T-helper 22 cell (primary cell): Measurements from ENCODE around the gene CAMK2N1.

Source experiments
- DNase-seq: peaks from one replicate; pipeline ENCODE4 v3.0.0-alpha.2; 2020; ENCODE audit warnings: low read depth

Gene CAMK2N1

DNA sequence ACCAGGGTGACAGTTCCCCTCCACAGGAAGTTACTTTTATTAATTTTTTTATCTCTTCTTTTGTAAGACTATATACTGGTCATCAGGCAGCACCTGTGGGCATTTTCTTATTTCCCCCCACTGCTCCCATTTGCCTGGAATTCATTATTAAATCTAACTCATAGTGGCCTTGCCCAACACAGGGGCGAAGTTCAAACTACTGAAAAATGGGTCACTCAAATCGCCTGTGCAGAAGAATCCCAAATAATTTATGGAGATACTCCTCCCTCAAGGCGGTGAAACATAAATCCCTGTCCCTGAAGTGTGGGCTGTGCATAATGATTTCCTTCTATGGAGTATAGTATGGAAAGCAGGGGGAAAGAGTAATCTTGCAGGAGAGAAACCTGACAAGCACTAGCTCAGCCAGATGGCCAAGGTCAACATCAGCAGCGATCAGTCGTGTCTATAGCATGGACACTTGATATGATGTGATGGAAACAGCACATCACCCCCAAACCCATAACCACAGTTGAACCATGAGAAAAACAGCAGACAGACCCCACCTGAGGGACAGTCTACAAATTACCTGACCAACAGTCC is 7.9 kb downstream of the CAMK2N1 start:
- DNase-seq = no peak

DNA sequence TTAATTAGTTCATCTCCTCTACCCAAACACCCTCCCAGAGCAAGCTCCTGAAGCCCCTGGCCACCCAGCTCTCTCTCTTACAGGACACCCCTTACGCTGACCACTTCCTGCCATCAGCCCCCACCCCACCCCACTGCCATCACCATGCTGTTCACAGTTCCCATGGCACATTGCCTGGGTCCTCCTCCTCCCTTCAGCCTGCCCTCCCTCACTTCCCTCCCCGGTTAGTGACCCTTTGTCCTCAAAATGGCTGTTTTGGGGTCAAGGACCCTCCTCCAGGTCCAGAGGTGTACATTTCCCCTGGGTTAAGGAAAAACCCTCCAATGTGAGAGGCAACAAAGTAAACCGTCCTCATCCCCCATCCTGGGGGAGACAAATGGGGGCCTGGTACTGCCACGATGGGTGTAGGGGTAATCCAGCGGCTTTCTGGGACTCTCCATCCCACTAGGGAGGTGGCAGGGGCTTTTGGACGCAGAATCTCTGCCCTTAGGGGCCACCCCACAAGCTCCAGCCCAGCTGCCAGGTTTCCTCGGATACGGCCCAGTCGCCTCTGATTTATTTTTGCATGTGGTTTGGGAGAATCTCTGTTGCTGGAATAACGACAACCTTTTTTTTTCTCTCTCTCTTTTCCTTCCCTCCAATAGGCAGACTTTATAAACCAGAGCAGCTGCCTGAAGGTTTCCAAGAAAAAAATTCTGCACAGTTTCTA is 8.5 kb downstream of the CAMK2N1 start:
- no peak for DNase-seq

DNA sequence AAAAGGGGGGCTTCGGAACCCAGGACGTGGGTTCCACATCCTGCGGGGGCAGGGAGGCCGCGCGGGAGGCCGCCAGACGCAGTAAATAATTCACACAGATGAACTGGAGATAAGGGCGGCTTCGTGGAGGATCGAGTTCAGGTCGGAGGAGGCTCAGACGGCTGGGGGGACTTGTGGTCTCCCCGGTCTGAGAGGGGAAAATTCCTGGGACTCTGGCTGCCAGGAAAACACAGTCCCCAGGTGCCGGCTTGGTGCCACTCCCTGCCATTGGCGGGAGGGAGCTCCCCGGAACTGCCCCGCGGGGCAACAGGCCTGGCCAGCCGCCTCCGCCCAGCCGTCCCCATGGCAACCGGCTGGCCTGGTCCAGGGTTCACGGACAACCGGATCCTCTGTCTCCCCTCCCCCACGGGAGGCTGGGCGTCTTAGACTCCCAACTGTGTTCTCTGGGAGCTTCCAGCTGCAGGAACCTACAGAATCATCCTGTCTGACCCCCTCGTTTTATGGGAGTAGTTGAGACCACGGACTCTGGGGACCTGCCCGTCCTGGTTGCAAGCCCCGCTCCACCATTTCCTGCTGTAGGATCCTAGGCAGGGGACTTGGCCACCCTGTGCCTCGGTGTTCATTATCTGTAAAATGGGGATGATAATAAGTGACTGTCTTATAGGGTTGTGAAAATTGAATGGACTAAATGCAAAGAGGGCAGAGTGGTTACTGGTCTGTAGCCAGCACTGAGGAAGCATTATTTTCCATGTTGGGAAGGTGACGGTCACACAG is 9.6 kb downstream of the CAMK2N1 start:
- no peak for DNase-seq

DNA sequence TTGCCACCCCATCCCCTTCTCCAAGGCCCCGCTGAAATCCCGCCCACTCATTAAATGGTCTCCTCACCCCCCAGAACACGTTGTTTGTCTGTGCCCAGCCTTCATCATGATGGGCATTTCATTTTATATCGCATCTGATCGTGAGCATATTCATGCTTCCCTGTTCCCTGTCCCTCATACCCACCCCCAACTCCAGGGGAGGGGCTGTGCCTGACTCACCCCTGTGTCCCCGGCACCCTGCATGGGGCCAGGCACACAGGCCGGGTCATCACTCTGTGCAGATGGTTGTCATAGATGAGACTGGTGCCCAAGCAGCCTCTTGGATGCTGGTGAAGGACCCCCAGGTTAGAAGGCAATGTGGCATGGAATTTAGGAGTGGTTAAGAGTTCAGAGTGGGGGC is 11.0 kb downstream of the CAMK2N1 start:
- DNase-seq = no peak

DNA sequence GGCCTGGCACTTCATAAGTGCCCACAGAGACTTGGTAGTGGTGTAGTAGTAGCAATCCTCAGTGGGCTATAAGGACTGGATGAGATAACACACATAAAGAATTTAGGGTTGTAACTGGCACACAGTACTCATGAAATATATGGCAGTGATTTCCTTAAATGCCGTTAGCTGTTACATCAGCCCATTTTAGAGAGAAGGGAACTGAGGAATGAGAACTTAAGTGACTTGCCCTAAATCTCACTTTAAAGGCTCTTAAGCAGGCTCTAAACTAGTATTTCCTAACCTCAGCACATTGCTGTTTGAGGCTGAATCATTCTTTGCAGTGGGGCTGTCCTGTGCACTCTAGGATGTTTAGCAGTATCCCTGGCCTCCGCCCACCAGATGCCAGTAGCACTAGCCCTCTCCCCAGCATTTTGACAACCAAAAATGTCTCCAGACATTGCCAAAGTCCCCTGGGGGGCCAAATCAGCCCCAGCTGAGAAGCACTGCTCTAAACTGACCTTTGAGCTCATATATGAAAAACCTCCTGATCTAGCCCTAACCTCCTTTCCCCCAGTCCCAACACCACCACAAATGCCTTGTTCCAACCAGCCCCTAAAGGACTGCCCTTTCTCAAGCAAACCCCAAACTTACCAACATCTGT is 11.6 kb downstream of the CAMK2N1 start:
- no peak for DNase-seq

DNA sequence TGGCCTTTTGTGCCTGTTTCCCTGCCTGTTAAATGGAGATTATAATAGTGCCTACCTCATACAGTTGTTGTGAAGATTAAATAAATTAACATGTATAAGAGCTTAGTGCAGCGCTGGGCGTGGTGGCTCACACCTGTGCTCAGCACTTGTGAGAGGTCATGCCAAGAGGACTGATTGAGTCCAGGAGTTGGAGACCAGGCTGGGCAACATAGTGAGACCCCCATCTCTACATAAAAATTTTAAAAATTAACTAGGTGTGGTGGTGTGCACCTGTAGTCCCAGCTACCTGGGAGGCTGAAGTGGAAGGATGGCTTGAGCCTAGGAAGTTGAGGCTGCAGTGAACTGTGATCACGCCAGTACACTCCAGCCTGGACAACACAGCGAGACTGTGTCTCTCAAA is 12.1 kb downstream of the CAMK2N1 start:
- DNase-seq = no peak

DNA sequence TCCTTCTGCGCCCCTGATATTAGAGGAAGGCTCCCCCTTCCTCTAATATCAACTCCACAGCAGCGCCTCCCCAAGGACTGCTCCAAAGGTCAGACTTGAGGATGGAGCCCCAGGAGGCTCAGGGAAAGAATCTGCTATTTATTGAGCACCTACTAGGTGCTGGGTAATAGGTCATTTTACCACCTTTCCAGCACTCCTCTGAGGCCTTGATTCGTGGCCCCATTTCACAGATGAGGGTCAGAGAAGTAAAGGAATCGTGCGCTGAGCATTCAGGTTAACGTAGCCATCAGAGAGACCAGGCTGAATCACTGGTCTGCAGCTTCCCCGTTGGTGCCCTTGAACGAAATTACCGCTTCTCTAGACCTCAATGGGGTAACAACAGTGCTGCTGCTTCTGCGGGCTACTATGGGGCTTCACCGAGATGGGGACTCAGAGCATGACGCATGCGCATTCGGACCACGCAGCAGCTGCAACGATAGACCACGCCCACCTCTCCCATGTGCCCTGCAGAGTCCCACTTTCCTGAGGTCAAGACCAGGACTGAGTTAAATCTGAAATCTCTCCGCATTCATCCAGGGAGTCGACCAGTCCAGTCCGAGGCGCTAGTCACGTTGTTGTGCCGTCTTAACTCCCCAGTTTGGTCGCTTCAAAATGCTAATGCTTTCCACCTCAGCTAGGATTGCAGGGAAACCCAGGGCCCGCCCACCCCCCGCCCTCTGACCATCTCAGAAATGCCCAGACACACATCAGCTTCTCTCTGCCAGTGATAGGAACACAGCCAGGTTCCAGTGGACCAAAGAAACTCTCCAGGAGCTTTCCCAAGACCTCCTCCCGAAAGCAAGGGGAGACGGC is 12.9 kb downstream of the CAMK2N1 start:
- no peak for DNase-seq

DNA sequence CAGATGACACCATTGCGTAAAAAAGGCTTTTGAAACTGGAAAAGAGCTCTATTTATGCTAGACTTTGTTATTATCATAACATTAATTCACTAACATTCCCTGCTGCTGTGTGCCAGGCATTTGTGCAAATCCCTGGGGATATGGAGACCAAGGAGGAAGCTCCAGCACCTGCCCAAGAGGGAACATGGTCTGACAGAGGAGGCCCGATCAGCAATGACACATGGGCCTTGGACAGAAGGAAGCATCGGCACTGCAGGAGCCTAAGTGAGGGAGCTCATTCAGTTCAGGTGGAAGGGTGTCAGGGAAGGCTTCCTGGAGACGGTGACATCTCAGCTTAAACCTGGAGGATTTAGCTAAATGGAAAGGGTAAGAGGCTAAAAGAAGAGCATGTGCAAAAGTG is 13.9 kb downstream of the CAMK2N1 start:
- no peak for DNase-seq

DNA sequence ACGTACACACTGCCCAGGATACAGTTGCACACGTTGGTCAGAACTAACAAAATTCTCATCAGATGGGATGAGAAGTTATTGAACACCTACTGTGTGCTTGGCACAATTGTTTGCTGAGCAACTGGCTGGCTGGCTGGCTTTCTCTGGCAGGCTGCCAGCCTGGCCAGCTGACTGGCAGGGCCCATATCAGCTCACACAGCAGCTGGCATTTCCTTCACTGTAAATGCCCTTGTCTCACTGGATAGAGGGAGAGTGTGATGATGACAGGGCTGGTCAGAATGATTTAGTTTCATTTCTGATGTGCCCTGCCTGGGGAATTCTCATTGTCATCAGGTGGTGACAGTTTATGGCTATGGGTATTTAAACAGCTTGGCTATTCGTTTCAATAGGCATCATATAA is 15.8 kb downstream of the CAMK2N1 start:
- no peak for DNase-seq

DNA sequence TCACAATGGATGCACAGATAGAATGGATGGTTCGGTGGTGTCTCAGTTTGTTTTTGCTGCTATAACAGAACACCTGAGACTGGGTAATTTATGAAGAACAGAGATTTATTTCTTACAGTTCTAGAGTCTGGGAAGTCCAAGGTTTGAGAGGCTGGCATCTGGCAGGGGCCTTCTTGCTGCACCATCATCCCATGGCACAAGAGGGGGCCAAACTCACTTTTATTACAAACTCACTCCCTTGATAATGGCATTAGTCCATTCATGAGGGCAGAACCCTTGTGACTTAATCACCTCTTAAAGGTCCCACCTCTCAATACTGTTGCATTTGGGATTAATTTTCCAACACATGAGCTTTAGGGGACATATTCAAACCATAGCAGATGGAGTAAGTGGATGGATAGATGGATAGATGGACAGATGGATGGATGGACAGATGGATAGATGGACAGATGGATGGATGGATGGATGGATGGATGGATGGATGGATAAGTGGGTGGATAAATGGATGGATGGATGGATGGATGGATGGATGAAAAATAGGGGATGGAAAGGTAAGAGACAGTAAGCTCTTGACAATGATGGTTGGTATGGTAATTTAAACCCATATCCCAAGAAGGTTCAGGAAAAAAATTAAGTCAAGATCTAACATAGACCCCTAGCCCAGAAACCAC is 16.5 kb downstream of the CAMK2N1 start:
- DNase-seq = no peak

DNA sequence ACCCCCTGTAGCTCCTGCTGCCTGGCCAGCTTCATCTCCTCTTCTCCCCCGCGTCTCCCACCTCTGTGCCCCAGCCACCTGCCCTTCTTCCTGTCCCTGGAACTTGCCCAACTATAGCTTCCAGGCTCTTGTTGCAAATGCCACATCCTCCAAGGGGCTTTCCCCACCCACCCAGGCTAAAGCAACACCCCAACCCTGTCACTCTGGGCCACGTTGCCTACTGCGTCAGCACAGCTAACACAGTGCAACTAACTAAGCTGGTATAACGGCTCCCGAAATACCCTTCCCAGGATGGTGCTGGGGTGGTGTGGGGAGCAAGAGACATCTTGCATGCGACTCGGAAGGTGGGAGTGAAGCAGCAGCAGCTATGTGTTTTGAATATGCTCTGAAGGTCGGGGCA is 19.7 kb downstream of the CAMK2N1 start:
- DNase-seq = no peak

DNA sequence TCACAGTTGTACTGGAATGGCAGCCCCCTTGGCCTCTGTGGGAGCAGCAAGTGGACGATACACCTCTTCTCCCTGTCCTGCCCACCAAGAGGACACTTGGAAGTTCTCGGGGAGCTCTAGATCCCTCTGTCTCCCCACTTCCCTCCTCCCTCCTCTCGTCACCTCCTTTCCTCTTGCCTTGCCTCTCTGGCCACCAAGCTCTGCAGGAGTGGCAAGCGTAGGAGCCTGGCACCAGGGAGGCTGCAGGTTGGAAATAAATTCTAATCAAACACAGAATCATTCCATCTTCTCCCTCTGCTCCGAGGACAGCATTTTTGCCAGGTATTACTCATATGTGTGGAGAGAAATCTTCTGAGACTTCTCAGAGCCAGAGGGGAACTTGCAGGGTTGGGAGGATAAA is 20.8 kb downstream of the CAMK2N1 start:
- DNase-seq = no peak

DNA sequence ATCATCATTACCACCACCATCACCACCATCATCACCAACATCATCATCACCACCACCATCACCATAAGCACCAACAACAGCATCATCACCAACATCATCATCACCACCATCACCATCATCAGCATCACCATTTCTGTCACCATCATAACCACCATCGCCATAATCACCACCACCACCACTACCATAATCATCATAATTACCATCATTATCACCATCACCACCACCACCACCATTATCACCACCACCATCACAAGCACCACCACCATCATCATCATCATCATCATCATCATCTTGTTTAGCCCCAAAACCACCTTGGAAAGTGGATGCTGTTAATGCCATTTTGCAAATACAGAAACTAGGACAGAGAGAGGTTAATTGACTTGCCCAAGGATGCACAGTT is 22.5 kb downstream of the CAMK2N1 start:
- DNase-seq = no peak

DNA sequence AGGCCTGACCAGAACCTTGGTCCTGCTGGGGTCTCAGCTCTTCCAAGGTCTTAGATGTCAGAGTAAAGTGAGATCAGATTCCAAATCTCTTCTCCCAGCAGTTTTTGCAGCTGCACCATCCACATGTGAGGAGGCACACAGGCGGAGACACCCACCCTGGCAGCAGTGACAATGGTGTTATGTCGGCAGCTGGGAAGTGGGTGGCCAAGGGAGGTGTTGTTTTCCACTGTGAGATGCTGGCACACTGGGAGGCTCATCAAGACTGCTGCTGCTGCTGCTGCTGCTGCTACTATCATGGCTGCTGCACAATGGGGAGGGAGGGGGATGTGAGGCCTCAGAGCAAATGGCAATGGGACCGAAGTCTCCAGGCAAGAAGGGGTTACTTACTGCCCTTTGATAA is 23.6 kb downstream of the CAMK2N1 start:
- no peak for DNase-seq

DNA sequence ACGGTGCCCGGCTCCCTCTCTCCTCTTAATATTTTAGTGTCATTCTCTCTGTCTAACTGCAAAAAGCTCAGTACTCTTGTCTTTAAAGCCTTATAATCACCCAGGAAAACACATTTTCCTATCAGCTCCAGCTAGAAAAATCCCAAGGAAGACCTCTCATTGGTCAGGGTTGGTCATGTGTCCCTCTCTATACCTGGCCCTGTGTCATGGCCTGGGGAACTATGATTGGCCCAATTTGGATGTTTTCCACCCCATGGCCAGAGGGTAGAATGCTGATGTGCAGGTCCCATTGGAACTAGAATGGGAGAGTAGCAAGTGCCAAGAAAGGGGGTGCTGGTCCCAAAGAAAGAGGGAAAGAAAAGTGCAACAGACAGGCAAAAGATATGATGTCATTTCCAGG is 27.3 kb downstream of the CAMK2N1 start:
- no peak for DNase-seq

DNA sequence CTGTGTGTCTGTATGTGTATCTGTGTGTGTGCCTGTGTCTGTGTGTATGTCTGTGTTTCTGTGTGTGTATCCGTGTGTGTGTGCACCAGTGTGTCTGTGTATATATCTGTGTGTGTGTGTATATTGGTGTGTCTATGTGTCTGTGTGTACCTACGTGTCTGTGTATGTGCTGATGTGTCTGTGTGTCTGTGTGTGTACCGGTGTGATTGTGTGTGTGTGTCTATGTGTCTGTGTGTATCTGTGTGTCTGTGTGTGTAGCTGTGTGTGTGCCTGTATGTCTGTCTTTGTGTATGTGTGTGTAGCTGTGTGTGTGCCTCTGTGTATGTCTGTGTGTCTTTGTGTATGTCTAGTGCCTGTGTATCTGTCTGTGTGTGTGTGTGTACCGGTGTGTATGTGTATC is 32.0 kb downstream of the CAMK2N1 start:
- no peak for DNase-seq

DNA sequence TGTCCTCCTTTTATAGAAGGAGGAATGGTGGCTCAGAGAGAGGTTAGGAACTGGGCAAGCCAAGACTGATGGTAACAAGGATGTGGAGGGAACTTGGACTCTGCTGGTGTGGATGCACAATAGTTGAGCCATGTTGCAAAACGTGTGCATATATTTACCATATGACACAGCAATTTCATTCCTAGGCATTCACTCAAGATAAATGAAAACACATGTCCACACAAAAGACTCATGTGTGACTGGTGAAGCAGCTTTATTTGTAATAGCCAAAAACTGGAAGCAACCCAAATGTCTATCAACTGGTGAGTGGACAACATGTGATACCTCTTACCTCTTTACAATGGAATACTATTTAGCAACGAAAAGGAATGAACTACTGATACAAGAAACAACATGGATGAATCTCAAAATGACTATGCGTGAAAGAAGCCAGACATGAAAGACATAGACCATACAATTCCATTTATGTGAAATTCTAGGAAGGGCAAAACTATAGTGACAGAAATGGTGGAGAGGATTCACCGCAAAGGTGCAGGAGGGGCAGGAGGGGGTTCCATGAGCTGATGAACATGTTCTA is 36.2 kb downstream of the CAMK2N1 start:
- no peak for DNase-seq

DNA sequence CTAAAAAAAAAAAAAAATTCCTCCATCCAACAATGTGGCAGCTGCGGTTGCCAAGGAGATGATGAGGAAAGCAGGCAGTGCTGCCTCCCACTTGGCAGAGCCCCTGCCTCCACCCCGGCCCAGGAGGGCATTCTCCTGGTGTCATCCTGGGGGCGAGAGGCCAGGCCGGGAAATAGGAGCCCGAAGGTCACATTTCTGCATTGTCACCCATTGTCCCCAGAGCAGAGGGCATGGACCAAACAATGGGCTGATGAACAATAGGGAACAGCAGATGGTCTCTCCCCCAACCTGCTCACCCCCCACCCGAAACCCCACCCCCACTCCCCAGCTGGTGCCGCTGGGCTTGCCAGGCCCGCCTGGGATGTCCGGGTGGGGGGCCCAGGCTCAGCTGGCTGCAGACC is 37.3 kb downstream of the CAMK2N1 start:
- no peak for DNase-seq

DNA sequence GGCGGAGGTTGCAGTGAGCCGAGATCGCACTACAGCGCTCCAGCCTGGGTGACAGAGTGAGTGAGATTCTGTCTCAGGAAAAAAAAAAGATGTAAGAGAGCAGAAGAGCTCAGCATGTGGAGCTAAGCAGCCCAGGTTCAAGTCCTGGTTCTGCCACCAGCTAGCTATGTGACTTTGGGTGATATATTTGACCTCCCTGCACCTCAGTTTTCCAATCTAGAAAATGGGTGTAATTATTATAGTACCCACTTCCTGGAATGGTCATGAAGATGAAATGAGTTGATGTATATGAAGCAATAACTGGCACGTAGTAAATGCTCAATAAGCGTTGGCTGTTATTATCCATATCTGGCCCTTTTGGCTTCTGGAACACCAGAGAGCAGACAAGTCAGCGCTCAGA is 38.2 kb downstream of the CAMK2N1 start:
- no peak for DNase-seq

DNA sequence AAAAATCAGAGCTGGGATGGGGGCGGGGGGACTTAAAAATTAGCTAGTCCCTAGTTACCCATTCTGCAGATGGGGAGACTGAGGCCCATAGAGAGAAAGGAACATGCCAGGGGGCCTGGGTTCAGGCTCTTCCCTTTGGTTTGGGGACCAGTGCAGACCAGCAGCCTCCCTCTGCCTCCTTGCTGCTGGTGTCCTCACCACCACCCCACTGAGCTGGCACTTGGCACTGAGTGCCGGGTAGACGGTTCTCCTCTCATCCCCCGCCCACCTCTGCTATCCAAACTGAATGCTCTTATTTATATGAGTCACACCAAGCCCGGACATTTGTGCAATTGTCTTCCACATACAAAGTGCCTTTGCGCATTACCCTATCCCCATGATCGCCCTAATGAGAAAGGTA is 39.2 kb downstream of the CAMK2N1 start:
- no peak for DNase-seq

DNA sequence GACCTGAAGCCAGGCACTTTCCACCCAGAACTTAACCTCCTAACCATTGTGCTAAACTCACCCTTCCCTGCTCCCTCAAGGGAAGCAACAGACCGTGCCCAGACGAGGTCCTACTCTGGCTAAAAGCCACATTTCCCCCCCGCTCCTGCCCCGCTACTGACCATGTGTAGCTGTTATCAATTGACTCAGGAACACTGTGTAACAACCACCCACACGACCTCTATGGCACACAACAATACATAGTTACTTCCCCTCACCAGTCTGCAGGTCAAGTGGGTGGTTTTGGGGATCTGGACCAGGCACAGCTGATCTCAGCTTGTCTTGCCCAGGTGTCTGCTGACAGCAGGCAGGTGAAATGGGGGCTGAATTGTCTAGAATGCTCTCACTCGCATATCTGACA is 40.1 kb downstream of the CAMK2N1 start:
- no peak for DNase-seq
